ENCODE results near the gene MFSD11.
A peak's percentile ranks its signal among the peaks of the same experiment; 100 is the strongest.
"Not testable (repeated sequence)": the region's sequence is repeated elsewhere in the genome, so short reads cannot be mapped to it uniquely, and the experiment has no call there.

MFSD11 gene

DNA sequence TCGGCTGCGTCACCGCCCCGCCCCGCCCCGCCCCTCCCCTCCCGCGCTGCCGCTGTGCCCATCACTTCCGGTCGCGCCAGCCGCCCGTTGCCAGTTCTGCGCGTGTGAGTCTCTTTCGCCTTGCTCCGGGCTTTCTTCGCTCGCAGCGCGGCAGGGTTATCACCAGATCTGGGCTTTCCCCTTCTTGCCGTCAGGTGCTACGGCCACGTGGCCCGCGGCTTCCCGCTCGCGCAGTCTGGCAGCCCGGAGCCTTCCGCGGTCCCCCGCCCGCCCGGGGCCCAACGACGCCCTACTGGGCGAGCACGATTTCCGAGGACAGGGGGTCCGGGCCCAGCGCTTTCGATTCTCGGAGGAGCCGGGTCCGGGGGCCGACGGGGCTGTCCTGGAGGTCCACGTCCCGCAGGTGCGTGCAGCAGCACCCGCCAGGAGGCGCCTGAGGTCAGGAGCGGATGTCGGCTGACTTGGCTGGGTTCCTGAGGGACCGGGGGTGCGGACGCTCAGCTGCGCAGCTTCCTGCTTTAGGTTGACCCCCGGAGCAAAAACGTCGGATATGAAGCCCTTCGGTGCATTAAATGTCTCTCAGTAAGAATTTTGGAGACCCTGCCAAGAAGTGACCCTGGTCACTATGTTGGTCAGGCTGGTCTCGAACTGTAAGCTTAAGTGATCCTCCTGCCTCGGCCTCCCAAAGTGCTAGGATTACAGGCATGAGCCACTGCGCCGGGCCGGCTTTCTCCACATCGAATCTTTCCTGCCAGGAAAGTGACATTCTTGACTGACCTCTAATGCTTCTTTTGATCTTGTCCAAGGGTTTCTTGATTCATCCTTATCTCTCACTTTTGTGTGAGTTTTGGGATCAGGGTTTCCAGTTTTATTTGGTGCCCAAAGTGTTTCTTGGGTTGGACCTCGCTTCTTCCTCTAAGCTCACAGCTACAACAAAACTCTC lies 10.9 kb upstream of the MFSD11 start, which contains the start of gene METTL23:
TSS of gene METTL23 (plus strand) at position 64 of the 943 bp plus-strand sequence. CDS start 2,872 bp downstream, outside the sequence.
- peak; percentile 71 for DNase-seq

DNA sequence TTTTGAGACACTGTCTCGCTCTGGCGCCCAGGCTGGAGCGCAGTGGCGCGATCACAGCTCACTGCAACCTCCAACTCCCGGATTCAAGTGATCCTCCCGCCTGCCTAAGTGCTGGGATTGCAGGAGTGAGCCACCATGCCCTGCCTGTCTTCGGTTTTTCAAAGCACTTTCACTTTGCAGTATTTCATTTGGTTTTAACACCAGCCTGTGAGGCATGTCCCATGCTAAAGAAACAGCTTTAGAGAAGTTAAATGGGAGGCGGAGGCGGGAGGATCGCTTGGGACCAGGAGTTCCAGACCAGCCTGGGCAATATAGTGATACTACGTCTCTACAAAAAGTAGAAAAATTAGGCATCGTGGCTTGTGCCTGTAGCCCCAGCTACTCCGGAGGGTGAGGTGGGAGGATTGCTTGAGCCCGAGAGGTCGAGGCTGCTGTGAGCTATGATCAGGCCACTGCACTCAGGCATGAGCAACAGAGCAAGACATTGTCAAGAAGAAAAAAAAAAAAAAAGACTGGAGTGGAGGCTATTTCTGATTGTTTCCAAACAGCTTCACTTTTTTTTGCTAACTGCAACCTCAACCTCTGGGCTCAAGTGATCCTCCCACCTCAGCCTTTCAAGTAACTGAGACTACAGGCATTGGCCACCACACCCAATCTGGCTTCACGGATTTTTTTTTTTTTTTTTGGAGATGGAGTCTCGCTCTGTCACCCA lies 10.0 kb upstream of the MFSD11 start:
- no peak for DNase-seq

DNA sequence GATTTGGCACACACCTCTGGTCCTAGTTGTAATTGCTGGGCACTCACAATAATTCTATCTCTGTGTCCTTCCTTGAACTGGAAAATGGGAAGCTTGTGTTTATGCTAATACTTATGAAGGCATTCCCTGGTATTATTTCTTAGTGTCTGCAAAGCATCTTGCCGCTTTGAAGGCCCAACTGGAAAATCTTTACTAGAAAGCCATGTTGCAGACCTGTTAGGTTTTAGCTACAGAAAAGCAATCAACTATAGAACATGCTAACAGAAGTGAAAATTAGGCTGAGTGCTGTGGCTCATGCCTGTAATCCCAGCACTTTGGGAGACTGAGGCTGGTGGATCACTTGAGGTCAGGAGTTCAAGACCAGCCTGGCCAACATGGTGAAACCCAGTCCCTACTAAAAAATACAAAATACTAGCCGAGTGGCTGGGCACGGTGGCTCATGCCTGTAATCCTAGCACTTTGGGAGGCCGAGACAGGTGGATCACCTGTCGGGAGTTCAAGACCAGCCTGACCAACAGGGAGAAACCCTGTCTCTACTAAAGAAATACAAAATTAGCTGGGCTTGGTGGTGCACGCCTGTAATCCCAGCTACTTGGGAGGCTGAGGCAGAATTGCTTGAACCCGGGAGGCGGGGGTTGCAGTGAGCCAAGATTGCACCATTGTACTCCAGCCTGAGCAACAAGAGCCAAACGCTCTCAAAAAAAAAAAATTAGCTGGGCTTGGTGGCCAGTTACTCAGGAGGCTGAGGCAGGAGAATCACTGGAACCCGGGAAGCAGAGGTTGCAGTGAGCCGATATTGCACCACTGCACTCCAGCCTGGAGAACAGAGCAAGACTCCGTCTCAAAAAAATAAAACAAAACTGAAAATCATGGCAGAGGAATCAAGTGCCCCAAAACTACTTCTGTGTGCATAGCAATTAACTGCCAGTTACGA lies 5.9 kb upstream of the MFSD11 start:
- not testable (repeated sequence) for DNase-seq

DNA sequence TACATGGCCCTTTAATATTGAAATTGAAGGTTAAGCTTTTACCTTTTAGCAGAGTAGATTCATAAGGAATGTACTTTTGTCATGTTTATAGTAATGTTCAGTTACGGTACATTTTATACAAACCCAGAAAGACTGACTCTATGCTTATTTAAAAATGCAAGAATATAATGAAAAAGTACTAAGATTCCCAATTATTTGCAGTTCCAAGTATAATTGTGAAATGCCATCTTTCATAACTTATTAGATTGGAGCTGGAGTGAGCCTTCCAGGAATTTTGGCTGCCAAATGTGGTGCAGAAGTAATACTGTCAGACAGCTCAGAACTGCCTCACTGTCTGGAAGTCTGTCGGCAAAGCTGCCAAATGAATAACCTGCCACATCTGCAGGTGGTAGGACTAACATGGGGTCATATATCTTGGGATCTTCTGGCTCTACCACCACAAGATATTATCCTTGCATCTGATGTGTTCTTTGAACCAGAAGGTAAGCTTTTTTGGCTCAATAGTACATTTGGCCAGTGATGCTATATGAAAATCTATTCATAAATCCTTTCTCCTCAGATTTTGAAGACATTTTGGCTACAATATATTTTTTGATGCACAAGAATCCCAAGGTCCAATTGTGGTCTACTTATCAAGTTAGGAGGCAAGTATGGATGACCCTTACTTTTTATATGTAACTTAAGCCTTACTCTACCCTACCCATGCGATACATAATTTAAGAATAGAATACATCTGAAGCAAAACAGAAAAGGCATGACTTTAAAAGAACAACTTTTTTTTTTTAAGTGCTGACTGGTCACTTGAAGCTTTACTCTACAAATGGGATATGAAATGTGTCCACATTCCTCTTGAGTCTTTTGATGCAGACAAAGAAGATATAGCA lies 4.9 kb upstream of the MFSD11 start:
- DNase-seq = no peak

DNA sequence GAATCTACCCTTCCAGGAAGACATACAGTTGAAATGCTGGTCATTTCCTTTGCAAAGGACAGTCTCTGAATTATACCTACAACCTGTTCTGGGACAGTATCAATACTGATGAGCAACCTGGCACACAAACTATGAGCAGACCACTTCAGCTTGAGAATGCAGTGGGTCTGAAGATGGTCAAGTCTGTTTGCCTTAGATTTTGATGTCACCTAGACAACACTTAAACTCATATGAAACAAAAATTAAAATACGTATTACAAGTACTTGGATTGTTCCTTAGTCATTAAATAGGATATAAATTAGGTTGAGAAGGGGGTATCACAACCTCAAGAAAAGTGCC lies 4.3 kb upstream of the MFSD11 start:
- no peak for DNase-seq

DNA sequence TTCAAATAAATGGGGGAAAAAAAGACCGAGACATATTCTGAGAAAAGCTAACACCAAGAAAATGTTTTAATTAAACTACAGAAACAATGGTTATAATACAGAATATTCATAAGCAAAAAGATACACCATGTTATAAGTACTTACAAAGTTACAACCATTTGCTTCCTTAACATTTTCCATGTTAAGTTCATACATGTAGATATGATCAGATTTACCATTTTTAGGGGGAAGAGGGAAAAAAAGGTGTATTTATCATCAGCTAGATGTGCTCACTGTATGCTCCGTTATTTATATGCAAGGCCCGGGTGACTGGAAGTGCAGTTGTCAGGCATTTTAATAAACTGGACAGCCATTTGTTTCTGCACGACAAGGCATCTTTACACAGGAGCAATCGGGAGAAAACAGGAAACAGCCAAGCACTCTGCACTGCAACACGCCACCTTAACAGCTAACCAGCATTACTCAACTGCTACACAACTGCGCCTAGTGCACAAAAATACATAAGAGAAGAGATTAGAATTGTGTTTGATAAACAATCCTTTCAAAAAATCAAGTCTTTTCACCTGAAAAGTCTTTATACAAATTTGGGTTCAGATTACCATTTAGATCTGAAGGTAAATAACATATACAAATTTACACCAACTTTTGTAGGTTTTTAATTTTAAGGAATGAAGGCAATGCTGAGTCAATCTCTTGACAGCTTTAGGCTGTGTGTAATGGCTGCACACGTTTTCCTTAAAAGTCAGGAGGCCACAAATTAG lies 3.7 kb upstream of the MFSD11 start:
- DNase-seq = no peak

DNA sequence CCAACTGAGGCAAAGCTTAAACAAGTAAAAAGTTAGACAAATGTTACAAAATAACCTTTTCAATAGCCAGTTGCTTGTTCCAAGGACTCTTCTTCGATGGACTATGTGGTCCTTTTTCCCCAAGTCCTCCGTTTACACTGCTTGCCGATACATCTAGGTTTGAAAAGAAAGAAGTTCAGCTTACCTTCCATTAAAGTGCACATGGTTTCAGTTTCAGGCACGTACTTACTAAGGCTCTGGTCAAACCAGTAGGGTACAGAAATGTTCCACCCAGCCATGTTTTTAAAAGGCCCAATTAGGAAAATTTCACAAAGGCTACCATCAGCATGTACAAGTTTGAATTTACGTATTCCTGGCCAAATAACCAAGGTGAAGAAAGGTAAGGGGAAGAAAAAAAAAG lies 2.9 kb upstream of the MFSD11 start:
- DNase-seq = no peak

DNA sequence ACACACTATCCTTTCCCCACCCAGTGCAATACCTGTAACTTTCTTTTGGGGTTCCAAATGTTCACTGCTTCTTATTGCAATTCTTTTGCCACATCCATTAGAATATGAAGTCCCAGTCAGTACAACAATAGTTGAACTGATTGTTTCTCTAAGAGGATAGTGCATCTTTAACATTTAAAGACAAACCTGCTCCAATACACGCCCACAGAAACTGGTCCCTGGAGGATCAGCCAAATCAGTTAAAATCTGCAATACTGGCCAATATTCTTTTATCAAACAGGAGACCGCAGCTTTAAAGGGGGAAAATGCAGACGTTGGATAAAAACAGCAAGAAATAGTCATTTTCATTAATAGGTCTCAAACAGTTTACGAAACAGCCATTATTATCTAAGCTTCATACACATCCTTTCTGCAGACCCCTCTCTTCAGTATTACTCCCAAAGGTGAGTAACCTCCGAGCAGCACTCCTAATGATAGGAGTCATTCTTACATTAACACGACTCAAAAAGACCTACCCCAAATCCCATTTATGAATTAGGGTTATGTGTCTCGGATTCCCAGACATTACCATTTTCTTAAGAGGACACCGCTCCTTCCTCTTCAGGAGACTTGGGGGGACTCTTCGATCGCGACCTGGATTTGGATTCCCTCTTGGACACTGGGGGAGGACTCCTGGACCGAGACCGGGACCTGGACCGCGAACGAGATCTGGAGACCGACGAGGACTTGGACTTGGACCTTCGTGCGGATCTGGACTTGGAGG lies 2.2 kb upstream of the MFSD11 start:
- no peak for DNase-seq

DNA sequence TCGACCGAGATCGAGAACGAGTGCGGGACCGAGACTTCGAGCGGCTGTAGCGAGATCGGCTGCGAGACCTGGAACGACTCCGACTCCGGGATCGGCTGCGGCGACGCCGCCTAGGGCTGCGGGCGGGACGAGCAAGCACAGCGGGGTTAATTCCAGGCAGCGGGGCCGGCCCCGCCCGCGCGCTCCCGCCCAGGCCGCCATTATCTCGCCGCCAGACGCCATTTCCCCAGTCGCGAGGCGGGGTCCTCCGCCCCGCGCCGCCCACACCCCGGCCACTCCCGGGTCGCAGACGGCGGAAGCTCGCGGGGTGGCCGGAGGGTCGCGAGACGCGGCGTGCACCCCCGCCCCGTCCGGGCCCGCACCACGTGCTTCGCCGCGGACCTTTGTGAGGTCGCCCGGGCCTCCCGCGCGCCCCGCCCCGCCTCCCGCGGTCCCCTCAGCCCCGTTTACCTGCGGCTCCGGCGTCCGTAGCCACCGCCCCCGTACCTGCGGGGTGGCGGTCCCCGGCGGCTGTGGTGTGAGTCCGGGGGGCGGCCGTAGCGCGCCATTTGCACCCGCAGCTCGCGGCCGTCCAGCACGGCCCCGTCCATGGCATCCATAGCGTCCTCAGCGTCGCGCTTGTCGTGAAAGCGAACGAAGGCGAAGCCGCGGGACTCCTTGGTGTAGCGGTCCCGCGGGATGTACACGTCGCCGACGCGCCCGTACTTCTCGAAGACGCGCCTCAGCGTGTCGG lies 1.4 kb upstream of the MFSD11 start:
- DNase-seq = peak; percentile 51

DNA sequence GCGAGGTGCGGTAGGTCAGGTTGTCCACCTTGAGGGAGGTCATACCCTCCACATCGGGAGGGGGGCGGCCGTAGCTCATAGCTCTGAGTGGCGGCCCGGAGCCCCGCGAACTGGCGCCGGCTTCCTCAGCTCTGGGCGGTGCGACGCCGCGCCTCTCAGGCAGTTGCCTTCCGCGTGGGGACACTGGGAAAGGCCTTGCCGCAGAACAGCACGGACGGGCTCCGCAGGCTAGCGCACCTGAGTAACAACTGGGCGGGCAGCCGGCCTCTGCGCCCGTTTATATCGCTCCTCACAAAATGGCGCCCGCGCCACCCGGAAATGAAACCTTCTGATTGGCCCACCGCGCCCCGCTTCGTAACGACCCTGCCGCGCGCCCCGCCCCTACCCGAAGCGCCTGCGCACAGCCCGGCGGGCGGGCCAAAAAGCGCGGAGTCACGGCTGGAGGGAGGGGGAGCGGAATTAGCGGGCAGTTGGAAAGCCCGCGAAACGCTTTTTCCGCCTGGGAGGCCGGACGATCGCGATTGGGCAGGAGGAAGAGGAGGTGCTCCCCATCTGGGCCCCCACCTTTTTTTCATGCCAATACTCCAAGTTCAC lies 740 bp upstream of the MFSD11 start, which contains the start of gene SRSF2:
TSS of gene SRSF2 (minus strand) at position 250 of the 594 bp plus-strand sequence. CDS start at position 79, 171 bp downstream.
- peak; percentile 96 to 98 for DNase-seq

DNA sequence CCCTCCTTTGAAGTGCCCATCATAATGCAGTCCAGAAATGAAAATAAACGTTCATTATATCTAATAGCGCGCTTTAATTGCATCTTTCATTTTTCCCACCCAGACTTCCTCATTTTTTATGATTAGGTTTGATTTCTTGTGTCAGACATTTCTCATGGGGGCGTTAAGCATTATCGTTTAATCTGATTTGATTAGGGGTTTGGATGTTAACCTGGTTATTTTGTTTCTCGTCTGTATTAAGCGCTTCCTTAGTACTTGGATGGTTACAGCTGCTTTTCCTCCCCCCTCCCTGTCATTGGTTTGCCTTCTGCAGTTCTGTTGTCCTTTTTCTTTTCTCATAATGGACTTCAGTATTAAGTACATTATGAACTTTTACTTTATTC lies 540 bp downstream of the MFSD11 start:
- DNase-seq = no peak

DNA sequence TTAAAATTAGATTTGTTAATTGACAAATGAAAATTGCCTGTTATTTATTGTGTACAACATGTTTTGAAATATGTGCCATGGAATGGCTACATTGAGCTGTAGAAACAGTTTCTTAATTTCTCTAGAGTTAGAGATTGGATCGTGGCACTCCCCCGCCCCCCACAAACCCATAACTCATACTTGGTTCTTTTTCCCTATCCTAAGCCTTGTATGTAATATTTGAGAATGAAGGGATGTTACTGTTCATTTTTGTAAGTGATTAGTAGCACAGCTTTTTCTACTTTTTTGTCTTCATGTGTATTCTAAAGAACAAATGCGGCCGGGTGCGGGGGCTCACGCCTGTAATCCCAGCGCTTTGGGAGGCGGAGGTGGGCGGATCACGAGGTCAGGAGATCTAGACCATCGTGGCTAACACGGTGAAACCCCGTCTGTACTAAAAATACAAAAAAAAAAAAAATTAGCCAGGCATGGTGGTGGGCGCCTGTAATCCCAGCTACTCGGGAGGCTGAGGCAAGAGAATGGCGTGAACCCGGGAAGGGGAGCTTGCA lies 1.7 kb downstream of the MFSD11 start:
- DNase-seq = not testable (repeated sequence)

DNA sequence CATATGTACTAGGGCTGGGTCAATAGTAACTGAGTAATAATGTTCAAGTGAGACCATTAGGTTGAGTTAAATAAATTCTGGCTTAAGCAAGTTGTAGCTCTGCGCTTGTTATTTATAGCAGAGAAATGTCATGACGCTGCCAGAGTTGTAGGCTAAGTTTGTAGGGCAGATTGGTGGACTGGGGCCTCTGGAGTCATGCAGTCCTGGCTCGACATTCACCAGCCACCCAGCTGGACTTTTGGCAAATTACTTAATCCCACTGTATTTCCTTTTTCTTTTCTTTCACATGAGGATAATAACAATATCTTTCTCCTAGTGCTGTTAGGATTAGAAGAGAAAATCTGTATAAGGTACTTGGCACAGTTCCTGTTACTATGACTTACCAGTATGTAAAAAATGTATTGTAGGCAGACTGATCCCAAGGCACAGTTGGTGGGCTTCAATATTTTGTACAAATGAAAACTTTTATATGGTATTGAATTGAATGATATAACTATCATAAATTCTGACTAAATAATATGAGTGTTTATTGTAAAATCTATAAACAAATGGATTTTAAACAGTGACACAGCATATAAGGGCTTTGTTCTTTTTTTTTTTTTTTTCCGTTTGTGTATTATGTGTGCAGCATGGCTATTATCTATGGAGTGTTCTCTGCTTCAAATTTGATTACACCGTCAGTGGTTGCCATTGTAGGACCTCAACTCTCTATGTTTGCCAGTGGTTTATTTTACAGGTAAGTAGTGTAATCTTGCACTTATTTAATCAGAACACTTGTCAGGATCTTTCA lies 2.6 kb downstream of the MFSD11 start:
- no peak for DNase-seq

DNA sequence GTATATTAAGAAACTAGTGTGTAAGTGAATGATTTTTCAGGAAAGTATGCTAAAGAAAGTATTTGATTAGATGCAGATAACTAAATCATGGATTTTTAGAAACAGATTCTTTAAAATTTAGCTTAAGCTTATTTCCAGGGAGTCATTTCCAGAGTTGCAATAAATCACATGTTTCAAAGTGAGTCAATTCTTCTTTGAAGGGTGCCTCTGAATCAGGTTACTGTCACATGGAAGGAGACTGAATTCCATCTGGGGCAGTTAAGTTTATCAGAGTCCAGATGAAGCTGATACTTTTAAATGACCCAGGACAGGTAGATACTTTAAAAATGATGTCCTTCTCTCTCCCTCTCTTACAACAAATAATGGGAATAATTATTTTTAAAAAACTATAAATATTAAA lies 5.0 kb downstream of the MFSD11 start:
- DNase-seq = no peak

DNA sequence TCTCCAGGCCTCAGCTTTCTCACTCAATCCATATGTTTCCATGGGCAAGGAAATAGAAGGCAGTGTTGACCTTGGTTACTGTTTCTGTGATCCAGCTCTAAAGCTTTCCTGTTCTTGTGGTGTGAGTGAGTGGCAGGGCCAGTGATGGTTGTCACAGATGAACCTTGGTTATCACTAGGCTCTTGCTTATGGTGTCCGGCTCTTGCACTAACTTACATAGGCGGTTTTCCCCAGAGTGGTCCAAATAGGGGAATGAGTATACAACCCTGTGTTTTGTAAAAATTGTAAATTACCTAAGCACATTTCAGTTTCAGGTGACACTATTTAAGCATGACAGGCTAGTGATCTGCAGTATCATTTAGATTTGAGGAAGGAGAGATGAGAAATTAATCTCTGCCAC lies 6.8 kb downstream of the MFSD11 start:
- DNase-seq = no peak

DNA sequence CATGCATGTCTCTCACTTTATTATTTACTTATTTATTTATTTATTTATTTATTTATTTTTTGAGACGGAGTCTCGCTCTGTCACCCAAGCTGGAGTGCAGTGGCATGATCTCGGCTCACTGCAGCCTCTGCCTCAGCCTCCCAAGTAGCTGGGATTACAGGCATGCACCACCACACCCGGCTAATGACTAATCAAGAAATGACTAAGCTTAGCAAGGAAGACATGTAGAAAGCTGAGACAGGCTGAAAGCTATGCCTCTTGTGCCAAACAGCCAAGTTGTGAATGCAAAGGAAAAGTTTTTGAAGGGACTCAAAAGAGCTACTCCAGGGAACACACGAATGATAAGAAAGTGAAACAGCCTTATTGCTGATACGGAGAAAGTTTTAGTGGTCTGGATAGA lies 7.9 kb downstream of the MFSD11 start:
- DNase-seq = not testable (repeated sequence)

DNA sequence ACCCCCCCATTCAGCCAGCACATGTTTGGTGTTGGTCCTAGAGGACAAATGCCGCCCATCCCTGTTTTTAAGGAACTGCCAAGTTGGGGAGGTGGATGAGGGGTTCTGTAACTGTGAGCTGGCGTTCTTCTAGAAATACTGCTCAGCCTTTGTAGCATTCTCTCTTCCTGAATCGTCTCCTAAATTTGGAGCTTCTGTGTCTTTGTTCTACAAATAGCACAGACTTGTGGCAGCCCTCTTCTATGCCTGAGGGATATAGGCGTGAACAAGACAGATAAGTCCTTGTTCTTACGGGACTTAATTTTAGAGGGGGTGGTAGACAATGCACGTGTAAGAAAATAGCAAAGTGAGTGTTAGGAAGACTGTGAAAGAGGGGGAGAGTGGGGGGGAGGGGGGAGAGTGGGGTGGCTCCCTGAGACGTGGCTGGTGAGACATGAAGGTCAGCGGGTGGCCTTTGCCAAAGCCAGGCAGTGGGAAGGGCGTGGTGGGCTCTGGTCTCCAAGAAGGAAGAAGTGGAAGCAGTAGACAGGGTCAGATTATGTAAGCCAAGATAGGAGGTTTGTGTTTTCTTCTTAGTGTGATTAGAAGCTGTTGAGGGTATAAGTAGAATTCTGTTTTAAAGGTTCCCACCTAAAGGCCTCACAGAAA lies 9.9 kb downstream of the MFSD11 start:
- no peak for DNase-seq
